Measurements from ENCODE around the gene BTBD7. TPM values are rescaled to one million over a fixed set of nuclear protein-coding genes. Genes with fewer than 3 reads are reported as not detected.

BTBD7 gene
- total and polyA plus RNA-seq, 2 experiments from 2014 or later = 24.4 to 32.8 TPM

DNA sequence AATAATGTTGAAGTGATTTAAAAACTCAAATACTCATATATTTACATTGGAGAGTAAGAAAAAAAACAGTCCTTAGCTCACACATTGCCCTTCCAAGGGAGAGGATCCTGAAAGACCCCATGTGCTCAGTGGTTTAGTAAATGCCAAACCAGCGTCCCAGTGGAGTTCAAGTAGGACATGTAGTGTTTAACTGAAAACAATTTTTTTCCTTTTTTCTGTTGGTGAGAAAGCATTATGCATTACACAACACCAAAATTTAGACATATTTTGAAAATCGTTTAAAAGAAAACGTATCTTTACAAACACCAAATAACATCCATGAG, 92.2 kb downstream of the BTBD7 start:
- no peaks in the 10 kb centered on the region for H3K27me3 ChIP-seq (ENCODE audit: insufficient read depth)
- Mint-ChIP-seq H3K27ac (no peak overlapping the region), H3K36me3 (ENCODE audit: low read depth) (peaks cover 27% of the 10 kb centered on the region), H3K4me1 (no peaks in the 10 kb centered on the region), H3K4me3 (no peak overlapping the region), H3K27me3 (ENCODE audit: insufficient read depth, low read depth, poor library complexity) (peaks cover 4% of the 10 kb centered on the region), H3K9me3 (no peaks in the 10 kb centered on the region)
- H3K4me2 ChIP-seq = no peak overlapping the region
- H3K36me3 ChIP-seq (ENCODE audit: insufficient read depth) = peaks cover 7% of the 10 kb centered on the region
- no peaks in the 10 kb centered on the region for H3K79me2 ChIP-seq (replicated peaks; ENCODE audit: insufficient read depth)
- H3K4me3 ChIP-seq = no peak overlapping the region
- ATAC-seq (no peak), DNase-seq (ENCODE audit: low spot score) (no peak)
- no peaks in the 10 kb centered on the region for H3K4me1 ChIP-seq (ENCODE audit: insufficient read depth)
- H3F3A ChIP-seq (replicated peaks; ENCODE audit: low read depth) = no peaks in the 10 kb centered on the region
- TF ChIP-seq NANOG (IDR thresholded peaks at IDR 0.05; ENCODE audit: borderline replicate concordance) = no peak
- TF ChIP-seq, protein P1, sequence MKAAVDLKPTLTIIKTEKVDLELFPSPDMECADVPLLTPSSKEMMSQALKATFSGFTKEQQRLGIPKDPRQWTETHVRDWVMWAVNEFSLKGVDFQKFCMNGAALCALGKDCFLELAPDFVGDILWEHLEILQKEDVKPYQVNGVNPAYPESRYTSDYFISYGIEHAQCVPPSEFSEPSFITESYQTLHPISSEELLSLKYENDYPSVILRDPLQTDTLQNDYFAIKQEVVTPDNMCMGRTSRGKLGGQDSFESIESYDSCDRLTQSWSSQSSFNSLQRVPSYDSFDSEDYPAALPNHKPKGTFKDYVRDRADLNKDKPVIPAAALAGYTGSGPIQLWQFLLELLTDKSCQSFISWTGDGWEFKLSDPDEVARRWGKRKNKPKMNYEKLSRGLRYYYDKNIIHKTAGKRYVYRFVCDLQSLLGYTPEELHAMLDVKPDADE (IDR thresholded peaks at IDR 0.05) = no peak
- no peak for TF ChIP-seq STAT1 (IDR thresholded peaks at IDR 0.05; ENCODE audit: unreplicated experiment)
- no peak for TF ChIP-seq REST (IDR thresholded peaks at IDR 0.05; ENCODE audit: unreplicated experiment)
- TF ChIP-seq EZH2 (IDR thresholded peaks at IDR 0.05; ENCODE audit: low read depth, unreplicated experiment) = no peak
- TF ChIP-seq ZNF462 (CRISPR knock-in tag; IDR thresholded peaks at IDR 0.05) = no peak
- no peak for TF ChIP-seq JUNB (IDR thresholded peaks at IDR 0.05; ENCODE audit: unreplicated experiment)
- no peak for TF ChIP-seq EZH2phosphoT487 (IDR thresholded peaks at IDR 0.05; ENCODE audit: unreplicated experiment)
- H4K20me1 ChIP-seq (replicated peaks; ENCODE audit: insufficient read depth) = no peaks in the 10 kb centered on the region; the same call in 1 of the 2 replicates
- H3K27ac ChIP-seq (ENCODE audit: low read depth) = 0 out of 2 replicates have a peak overlapping the region, but pooled peaks have one; percentile 55
- no peak overlapping the region for H2AFZ ChIP-seq
- H3K9me2 ChIP-seq (ENCODE audit: insufficient read depth) = no peaks in the 10 kb centered on the region

All from GM23338 (cell line).